OCI-LY3 (cell line): ENCODE results near the gene INTS11.

Experiments used
- H2AFZ ChIP-seq: fragments of 200-600, 300-600 bp; shearing (Covaris generic); 2 replicates; pipeline ENCODE4 v1.6.0; 2014; ENCODE audit warnings: antibody characterized with exemption, low read depth, low read length
- H3K27ac ChIP-seq: fragments of 200-600, 300-600 bp; sonication (generic); 2 replicates; pipeline ENCODE4 v1.5.1; 2014; ENCODE audit warnings: mild to moderate bottlenecking, low read length, moderate library complexity, mixed read lengths
- H3K27me3 ChIP-seq: fragments of 200-600, 300-600 bp; sonication (generic); 2 replicates; pipeline ENCODE4 v1.6.1; 2014; ENCODE audit warnings: low read depth, low read length, mixed read lengths
- H3K36me3 ChIP-seq: fragments of 200-600, 300-600 bp; sonication (generic); replicated peaks from 2 replicates; pipeline ENCODE3; 2014; ENCODE audit warnings: low read depth, low read length, mixed read lengths
- H3K4me1 ChIP-seq: fragments of 300-600, 200-600 bp; sonication (generic); 2 replicates; pipeline ENCODE4 v1.6.1; 2014; ENCODE audit warnings: low read length, mixed read lengths
- H3K4me2 ChIP-seq: fragments of 200-600, 300-600 bp; sonication (generic); 2 replicates; pipeline ENCODE4 v1.6.1; 2014; ENCODE audit warnings: low read length, mixed read lengths
- H3K4me3 ChIP-seq: fragments of 300-600, 200-600 bp; sonication (generic); 2 replicates; pipeline ENCODE4 v1.5.1; 2014; ENCODE audit warnings: antibody characterized with exemption, mild to moderate bottlenecking, low read length, moderate library complexity
- H3K79me2 ChIP-seq: fragments of 300-600, 200-600 bp; shearing (Covaris generic); 2 replicates; pipeline ENCODE4 v1.6.1; 2014; ENCODE audit warnings: mild to moderate bottlenecking, low read length, mixed read lengths
- H3K9ac ChIP-seq: fragments of 300-600, 200-600 bp; shearing (Covaris generic); 2 replicates; pipeline ENCODE4 v1.6.0; 2014; ENCODE audit warnings: mild to moderate bottlenecking, low read length, moderate library complexity
- H3K9me3 ChIP-seq: fragments of 200-600, 300-600 bp; shearing (Covaris generic); 2 replicates; pipeline ENCODE4 v1.6.1; 2014; ENCODE audit warnings: low read length, mixed read lengths; ENCODE audit not compliant: insufficient read depth
- H4K20me1 ChIP-seq: fragments of 200-600, 300-600 bp; sonication (generic); 2 replicates; pipeline ENCODE4 v1.6.1; 2016; ENCODE audit warnings: low read length, mixed read lengths; ENCODE audit not compliant: insufficient read depth
- EZH2phosphoT487 ChIP-seq: fragments of 200-600 bp; shearing (Covaris generic); IDR thresholded peaks from 2 replicates; pipeline ENCODE4 v1.6.1; 2018; ENCODE audit warnings: antibody characterized with exemption, mixed run types, low read depth
- TF ChIP-seq, protein P1 (sequence below): fragments of 200-600, 300-600 bp; sonication (generic); IDR thresholded peaks from 2 replicates; pipeline ENCODE4 v1.5.1; 2014; ENCODE audit warnings: antibody characterized with exemption, low read length, low read depth

The INTS11 gene

DNA sequence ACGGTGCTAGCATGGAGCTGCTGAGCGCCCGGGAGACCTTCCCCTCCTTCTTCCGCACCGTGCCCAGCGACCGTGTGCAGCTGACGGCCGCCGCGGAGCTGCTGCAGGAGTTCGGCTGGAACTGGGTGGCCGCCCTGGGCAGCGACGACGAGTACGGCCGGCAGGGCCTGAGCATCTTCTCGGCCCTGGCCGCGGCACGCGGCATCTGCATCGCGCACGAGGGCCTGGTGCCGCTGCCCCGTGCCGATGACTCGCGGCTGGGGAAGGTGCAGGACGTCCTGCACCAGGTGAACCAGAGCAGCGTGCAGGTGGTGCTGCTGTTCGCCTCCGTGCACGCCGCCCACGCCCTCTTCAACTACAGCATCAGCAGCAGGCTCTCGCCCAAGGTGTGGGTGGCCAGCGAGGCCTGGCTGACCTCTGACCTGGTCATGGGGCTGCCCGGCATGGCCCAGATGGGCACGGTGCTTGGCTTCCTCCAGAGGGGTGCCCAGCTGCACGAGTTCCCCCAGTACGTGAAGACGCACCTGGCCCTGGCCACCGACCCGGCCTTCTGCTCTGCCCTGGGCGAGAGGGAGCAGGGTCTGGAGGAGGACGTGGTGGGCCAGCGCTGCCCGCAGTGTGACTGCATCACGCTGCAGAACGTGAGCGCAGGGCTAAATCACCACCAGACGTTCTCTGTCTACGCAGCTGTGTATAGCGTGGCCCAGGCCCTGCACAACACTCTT is 7.7 kb upstream of the INTS11 start:
- Histone ChIP-seq H3K79me2 (no peaks in the 10 kb centered on the region), H3K9ac (no peak overlapping the region), H3K4me3 (no peak overlapping the region), H3K27ac (no peak overlapping the region), H3K36me3 (peaks cover 4% of the 10 kb centered on the region), H2AFZ (no peak overlapping the region), H3K4me1 (no peaks in the 10 kb centered on the region), H4K20me1 (no peaks in the 10 kb centered on the region), H3K27me3 (no peaks in the 10 kb centered on the region), H3K9me3 (no peaks in the 10 kb centered on the region), H3K4me2 (no peak overlapping the region)
- TF ChIP-seq, protein P1, sequence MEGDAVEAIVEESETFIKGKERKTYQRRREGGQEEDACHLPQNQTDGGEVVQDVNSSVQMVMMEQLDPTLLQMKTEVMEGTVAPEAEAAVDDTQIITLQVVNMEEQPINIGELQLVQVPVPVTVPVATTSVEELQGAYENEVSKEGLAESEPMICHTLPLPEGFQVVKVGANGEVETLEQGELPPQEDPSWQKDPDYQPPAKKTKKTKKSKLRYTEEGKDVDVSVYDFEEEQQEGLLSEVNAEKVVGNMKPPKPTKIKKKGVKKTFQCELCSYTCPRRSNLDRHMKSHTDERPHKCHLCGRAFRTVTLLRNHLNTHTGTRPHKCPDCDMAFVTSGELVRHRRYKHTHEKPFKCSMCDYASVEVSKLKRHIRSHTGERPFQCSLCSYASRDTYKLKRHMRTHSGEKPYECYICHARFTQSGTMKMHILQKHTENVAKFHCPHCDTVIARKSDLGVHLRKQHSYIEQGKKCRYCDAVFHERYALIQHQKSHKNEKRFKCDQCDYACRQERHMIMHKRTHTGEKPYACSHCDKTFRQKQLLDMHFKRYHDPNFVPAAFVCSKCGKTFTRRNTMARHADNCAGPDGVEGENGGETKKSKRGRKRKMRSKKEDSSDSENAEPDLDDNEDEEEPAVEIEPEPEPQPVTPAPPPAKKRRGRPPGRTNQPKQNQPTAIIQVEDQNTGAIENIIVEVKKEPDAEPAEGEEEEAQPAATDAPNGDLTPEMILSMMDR: no peak
- no peak for TF ChIP-seq EZH2phosphoT487

DNA sequence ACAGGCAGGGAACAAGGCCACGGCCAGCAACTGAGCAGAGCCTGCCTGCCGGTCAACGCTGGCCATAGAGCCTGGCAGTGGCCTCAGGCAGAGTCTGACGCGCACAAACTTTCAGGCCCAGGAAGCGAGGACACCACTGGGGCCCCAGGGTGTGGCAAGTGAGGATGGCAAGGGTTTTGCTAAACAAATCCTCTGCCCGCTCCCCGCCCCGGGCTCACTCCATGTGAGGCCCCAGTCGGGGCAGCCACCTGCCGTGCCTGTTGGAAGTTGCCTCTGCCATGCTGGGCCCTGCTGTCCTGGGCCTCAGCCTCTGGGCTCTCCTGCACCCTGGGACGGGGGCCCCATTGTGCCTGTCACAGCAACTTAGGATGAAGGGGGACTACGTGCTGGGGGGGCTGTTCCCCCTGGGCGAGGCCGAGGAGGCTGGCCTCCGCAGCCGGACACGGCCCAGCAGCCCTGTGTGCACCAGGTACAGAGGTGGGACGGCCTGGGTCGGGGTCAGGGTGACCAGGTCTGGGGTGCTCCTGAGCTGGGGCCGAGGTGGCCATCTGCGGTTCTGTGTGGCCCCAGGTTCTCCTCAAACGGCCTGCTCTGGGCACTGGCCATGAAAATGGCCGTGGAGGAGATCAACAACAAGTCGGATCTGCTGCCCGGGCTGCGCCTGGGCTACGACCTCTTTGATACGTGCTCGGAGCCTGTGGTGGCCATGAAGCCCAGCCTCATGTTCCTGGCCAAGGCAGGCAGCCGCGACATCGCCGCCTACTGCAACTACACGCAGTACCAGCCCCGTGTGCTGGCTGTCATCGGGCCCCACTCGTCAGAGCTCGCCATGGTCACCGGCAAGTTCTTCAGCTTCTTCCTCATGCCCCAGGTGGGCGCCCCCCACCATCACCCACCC is 6.9 kb upstream of the INTS11 start, which contains the start of gene TAS1R3:
Gene TAS1R3 (plus strand): TSS at position 213 of the 898 bp plus-strand sequence. CDS start 66 bp downstream, at position 279.
- no peaks in the 10 kb centered on the region for H3K4me1 ChIP-seq
- H3K27me3 ChIP-seq: no peaks in the 10 kb centered on the region
- no peak within 1 kb of the TSS for H2AFZ ChIP-seq
- TF ChIP-seq EZH2phosphoT487: no peak
- TF ChIP-seq, protein P1: no peak
- H3K4me3 ChIP-seq: no peak within 1 kb of the TSS
- no peak within 1 kb of the TSS for H3K9ac ChIP-seq
- H4K20me1 ChIP-seq: 0 out of 2 replicates have a peak, but pooled peaks cover under 1% of the 10 kb centered on the region
- H3K36me3 ChIP-seq: peaks cover 4% of the 10 kb centered on the region
- H3K4me2 ChIP-seq: no peak within 1 kb of the TSS
- H3K79me2 ChIP-seq: no peaks in the 10 kb centered on the region
- no peaks in the 10 kb centered on the region for H3K9me3 ChIP-seq
- no peak within 1 kb of the TSS for H3K27ac ChIP-seq

DNA sequence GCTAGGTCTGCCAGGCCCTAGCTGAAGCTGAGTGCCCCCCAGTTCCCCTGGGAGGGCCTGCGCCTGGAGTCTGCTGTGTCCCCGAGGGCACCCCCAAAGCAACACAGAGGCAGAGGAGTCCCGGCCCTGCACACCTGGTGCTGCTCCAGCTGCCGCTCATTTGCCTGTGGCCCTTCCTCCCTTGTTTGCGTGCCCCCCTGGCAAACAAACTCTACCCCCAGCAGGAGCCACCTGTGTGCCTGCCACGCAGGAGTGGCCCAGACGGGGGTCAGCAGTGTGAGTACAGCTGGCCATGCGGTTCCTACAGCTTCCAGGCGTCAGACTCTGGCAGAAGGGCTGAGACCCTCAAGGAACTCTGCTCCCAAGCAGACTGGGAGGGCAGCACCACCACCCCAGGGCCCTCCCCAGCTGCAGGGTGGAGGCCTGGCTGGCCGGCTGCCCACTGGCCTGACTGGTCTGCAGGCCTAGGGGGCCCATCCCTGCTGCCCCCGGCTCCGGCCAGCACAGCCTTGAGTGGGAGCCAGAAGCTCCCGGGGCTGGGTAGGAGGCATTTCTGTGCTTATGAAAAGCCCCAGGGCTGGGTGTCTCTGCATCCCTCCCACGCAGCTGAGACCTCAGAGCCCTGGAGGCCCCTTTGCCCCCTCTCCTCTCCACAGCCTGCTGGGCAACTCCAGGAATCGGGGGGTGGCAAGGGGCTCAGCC is 6.1 kb upstream of the INTS11 start:
- no peak for TF ChIP-seq EZH2phosphoT487
- H2AFZ ChIP-seq: no peak overlapping the region
- peaks cover 6% of the 10 kb centered on the region for H3K79me2 ChIP-seq
- H3K4me2 ChIP-seq: no peak overlapping the region
- H4K20me1 ChIP-seq: 0 out of 2 replicates have a peak, but pooled peaks cover 3% of the 10 kb centered on the region
- H3K36me3 ChIP-seq: peaks cover 4% of the 10 kb centered on the region
- H3K4me1 ChIP-seq: peaks cover 4% of the 10 kb centered on the region
- no peaks in the 10 kb centered on the region for H3K27me3 ChIP-seq
- H3K27ac ChIP-seq: no peak overlapping the region
- H3K4me3 ChIP-seq: no peak overlapping the region
- no peak overlapping the region for H3K9ac ChIP-seq
- H3K9me3 ChIP-seq: no peaks in the 10 kb centered on the region

DNA sequence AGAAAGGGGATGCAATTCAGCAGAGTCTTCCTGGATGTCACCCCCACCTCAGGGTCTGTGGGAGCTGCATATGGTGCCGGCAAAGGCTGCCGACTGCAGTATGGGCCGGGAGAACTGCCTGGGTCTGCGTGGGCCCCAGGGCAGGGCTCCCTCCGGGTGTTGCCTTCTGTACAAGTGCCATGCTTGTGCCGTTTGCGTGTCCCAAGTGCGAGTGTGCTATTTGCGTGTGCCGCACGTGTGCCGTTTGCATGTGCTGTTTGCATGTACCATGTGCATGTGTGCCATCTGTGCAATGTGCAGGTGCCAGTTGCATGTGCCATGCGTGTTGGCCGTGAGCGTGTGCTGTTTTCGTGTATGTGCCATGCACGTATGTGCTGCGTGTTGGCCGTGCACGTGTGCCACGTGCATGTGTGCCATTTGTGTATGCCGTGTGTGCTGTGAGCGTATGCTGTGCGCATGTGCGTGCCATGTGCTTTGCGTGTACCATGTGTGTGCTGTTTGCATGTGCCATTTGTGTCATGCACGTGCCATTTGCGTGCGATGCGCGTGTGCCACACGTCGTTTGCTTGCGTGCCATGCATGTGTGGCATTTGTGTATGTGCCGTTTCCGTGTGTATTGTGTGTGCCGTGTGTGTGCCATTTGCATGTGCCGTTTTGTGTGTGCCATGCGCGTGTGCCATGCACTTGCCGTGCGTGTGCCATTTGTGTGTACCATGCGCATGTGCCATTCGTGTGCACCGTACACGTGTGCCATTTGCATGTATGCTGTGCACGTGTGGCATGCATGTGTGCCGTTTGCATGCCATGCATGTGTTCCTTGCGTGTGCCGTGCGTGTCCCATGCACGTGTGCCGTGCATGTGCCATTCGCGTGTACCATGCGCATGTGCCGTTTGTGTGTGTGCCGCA is 5.1 kb upstream of the INTS11 start:
- Histone ChIP-seq H3K9me3 (no peaks in the 10 kb centered on the region), H3K27me3 (no peaks in the 10 kb centered on the region), H4K20me1 (0 out of 2 replicates have a peak, but pooled peaks cover 3% of the 10 kb centered on the region), H3K4me3 (no peak overlapping the region), H3K79me2 (peaks cover 13% of the 10 kb centered on the region), H3K36me3 (peaks cover 4% of the 10 kb centered on the region), H2AFZ (no peak overlapping the region), H3K27ac (no peak overlapping the region), H3K4me2 (no peak overlapping the region), H3K9ac (no peak overlapping the region), H3K4me1 (peaks cover 8% of the 10 kb centered on the region)
- TF ChIP-seq, protein P1: no peak
- TF ChIP-seq EZH2phosphoT487: no peak
